IPS-NIHi11 (cell line): ENCODE results near the gene MRM2.

Experiments
- DNase-seq: peaks from one replicate; pipeline ENCODE4 v3.0.0; 2012; ENCODE audit warnings: mixed read lengths, low spot score

Gene MRM2

GRCh38 chr7:2222516-2222915 is 19.5 kb downstream of the MRM2 start:
- DNase-seq, result no peak

- no peak for DNase-seq
Measured at GRCh38 chr7:2220954-2221353, 21.1 kb downstream of the MRM2 start.

GRCh38 chr7:2220506-2220905 is 21.5 kb downstream of the MRM2 start:
- no peak for DNase-seq

GRCh38 chr7:2220030-2220429 is 22.0 kb downstream of the MRM2 start:
- DNase-seq, result no peak

GRCh38 chr7:2219606-2220005 is 22.4 kb downstream of the MRM2 start:
- DNase-seq, result no peak

- no peak for DNase-seq
Measured at GRCh38 chr7:2219136-2219535, 22.9 kb downstream of the MRM2 start.

- DNase-seq, result no peak
Measured at GRCh38 chr7:2218444-2218785, 23.6 kb downstream of the MRM2 start.

- no peak for DNase-seq
Measured at GRCh38 chr7:2217716-2218443, 24.1 kb downstream of the MRM2 start.

- no peak for DNase-seq
Measured at GRCh38 chr7:2217206-2217605, 24.8 kb downstream of the MRM2 start.

- DNase-seq, result no peak
Measured at GRCh38 chr7:2215851-2216250, 26.2 kb downstream of the MRM2 start.

- no peak for DNase-seq
Measured at GRCh38 chr7:2214636-2215035, 27.4 kb downstream of the MRM2 start.

- no peak for DNase-seq
Measured at GRCh38 chr7:2213551-2214215, 28.3 kb downstream of the MRM2 start.

GRCh38 chr7:2212906-2213305 is 29.1 kb downstream of the MRM2 start:
- DNase-seq, result no peak

- DNase-seq, result no peak
Measured at GRCh38 chr7:2211926-2212325, 30.1 kb downstream of the MRM2 start.

GRCh38 chr7:2211259-2211880 is 30.6 kb downstream of the MRM2 start:
- DNase-seq, result no peak

- DNase-seq, result no peak
Measured at GRCh38 chr7:2210551-2211258, 31.3 kb downstream of the MRM2 start.

- no peak for DNase-seq
Measured at GRCh38 chr7:2209961-2210323, 32.1 kb downstream of the MRM2 start.

- peak; percentile 93 for DNase-seq
Measured at GRCh38 chr7:2209146-2209960, 32.7 kb downstream of the MRM2 start.

- no peak for DNase-seq
Measured at GRCh38 chr7:2208712-2209111, 33.3 kb downstream of the MRM2 start.

- DNase-seq, result no peak
Measured at GRCh38 chr7:2205036-2205780, 36.8 kb downstream of the MRM2 start.

GRCh38 chr7:2204446-2204845 is 37.6 kb downstream of the MRM2 start:
- DNase-seq, result no peak
